Stomach (tissue), 9 donors: ENCODE results near the gene SSTR1. TPM values are rescaled to one million over a fixed set of nuclear protein-coding genes. Genes with fewer than 3 reads are reported as not detected.

Source experiments
- DNase-seq, 2 donors: peaks; one replicate each; pipeline versions ENCODE4 v3.0.0 to v3.0.0-alpha.2; 2013 to 2019
- H3K27ac ChIP-seq, 5 donors: fragments of 200-600 bp in 4 of 5; sonication (generic) in 4 of 5; one replicate each; pipeline ENCODE4 v1.5.1; 2013 to 2019; ENCODE audit warnings: mild to moderate bottlenecking in 1 of 5, moderate library complexity in 1 of 5
- H3K27me3 ChIP-seq, 3 donors: fragments of 200-600 bp; sonication (generic); one replicate each; pipeline ENCODE4 v1.5.1; 2017 to 2019; ENCODE audit warnings: mixed run types in 1 of 3
- H3K36me3 ChIP-seq, 4 donors: fragments of 200-600 bp; sonication (generic); 1 replicate in 3 of 4; 2 replicates in 1 of 4; pipeline ENCODE4 v1.5.1; 2016 to 2019
- H3K4me1 ChIP-seq, 4 donors: fragments of 200-600 bp; sonication (generic); one replicate each; pipeline ENCODE4 v1.5.1; 2016 to 2019
- H3K4me3 ChIP-seq, 4 donors: fragments of 200-600 bp; sonication (generic) in 3 of 4; one replicate each; pipeline ENCODE4 v1.5.1; 2016 to 2019; ENCODE audit warnings: mild to moderate bottlenecking in 1 of 4
- H3K9me3 ChIP-seq, 4 donors: fragments of 200-600 bp; sonication (generic); one replicate each; pipeline ENCODE4 v1.5.1; 2016 to 2019
- CTCF ChIP-seq, 7 experiments: fragments of 450-650 bp in 4 of 7; fragments of 200-600 bp in 3 of 7; sonication (generic) in 3 of 7; IDR thresholded peaks; one replicate each; pipeline ENCODE4 v1.5.1; 2016 to 2019; ENCODE audit warnings: antibody characterized with exemption in 7 of 7, control low read depth in 2 of 7, mild to moderate bottlenecking in 1 of 7
- EP300 ChIP-seq: sonication (generic); formaldehyde crosslinking; IDR thresholded peaks from one replicate; pipeline ENCODE4 v1.6.1; 2017; ENCODE audit warnings: antibody characterized with exemption
- POLR2A ChIP-seq, 4 donors: fragments of 450-650 bp; IDR thresholded peaks; one replicate each; pipeline ENCODE4 v1.6.1; 2016; ENCODE audit warnings: antibody characterized with exemption in 4 of 4, control low read depth in 2 of 4, mild to moderate bottlenecking in 1 of 4, moderate library complexity in 1 of 4
- POLR2AphosphoS5 ChIP-seq, 3 donors: sonication (generic); formaldehyde crosslinking; IDR thresholded peaks; one replicate each; pipeline ENCODE4 v1.6.1; 2016; ENCODE audit warnings: antibody characterized with exemption in 3 of 3
- WGBS, 5 donors: extraction: QIAGEN DNeasy Blood & Tissue Kit in 3 of 5; methylation state at CpG; one replicate each; pipeline versions ENCODE4 v1.1.5 to v1.1.7; 2013 to 2018; 5-methylcytosine and 5-hydroxymethylcytosine counted together
- intact Hi-C: fragments of 100-400 bp; cut with DNase I; formaldehyde crosslinking; loops from one replicate; pipeline ENCODE4 v1.15.1; 2023; ENCODE audit warnings: low total_unique reads
- polyA plus RNA-seq, 3 donors: library from polyadenylated mRNA; stranded (reverse); fragments of 200-250 nt; gene quantifications; one replicate each; pipeline ENCODE4 v1.2.3, GENCODE V29; 2013
- total RNA-seq, 5 donors: library from RNA; depleted of rRNA; stranded (reverse); fragments of >200 nt; gene quantifications; one replicate each; pipeline versions ENCODE4 v1.1.0 to v1.2.3, GENCODE V29; 2014 to 2016
- donor health status: healthy with polysubstance abuse.
- donor health status: Bipolar disorder and iron deficiency.
- donor health status: healthy.

The SSTR1 gene
- total and polyA plus RNA-seq, 8 donors = 1.1 to 26.1 (median 12.7) TPM

GRCh38 chr14:38199739-38200138 is 8.0 kb upstream of the SSTR1 start:
- H3K9me3 ChIP-seq = no peaks in the 10 kb centered on the region
- 57 to 78% (median 67%) methylated on average over 1 of the region's 1 CpG for WGBS, 5 donors
- no peak for DNase-seq
- H3K27ac ChIP-seq = peak overlapping the region in 1 of 5 donors; percentile 33
- intact Hi-C loops = no loop called here
- H3K36me3 ChIP-seq = no peaks in the 10 kb centered on the region
- no peak for TF ChIP-seq POLR2AphosphoS5 (IDR thresholded peaks at IDR 0.05)
- TF ChIP-seq POLR2A (IDR thresholded peaks at IDR 0.05) = no peak
- no peak for TF ChIP-seq CTCF (IDR thresholded peaks at IDR 0.05)
- no peak for TF ChIP-seq EP300
- no peak overlapping the region for H3K4me3 ChIP-seq
- no peaks in the 10 kb centered on the region for H3K27me3 ChIP-seq
- H3K4me1 ChIP-seq = no peaks in the 10 kb centered on the region

GRCh38 chr14:38201137-38201828 is 6.4 kb upstream of the SSTR1 start:
- peaks cover 0 to 5% (median 1%) of the 10 kb centered on the region in 4 donors for H3K9me3 ChIP-seq
- no peaks in the 10 kb centered on the region for H3K36me3 ChIP-seq
- no peak for DNase-seq
- H3K27ac ChIP-seq = no peak overlapping the region
- H3K27me3 ChIP-seq = no peaks in the 10 kb centered on the region
- TF ChIP-seq POLR2A (IDR thresholded peaks at IDR 0.05) (no peak), EP300 (no peak), CTCF (IDR thresholded peaks at IDR 0.05) (no peak), POLR2AphosphoS5 (IDR thresholded peaks at IDR 0.05) (no peak)
- H3K4me3 ChIP-seq = no peak overlapping the region
- WGBS, 5 donors = 82 to 88% (median 86%) methylated on average over 5 of the region's 5 CpGs
- intact Hi-C loops = no loop called here
- H3K4me1 ChIP-seq = no peaks in the 10 kb centered on the region

GRCh38 chr14:38202444-38203191 is 5.1 kb upstream of the SSTR1 start:
- peaks cover 0 to 8% (median 0%) of the 10 kb centered on the region in 3 donors for H3K27me3 ChIP-seq
- WGBS, 5 donors = 67 to 80% (median 75%) methylated on average over 5 of the region's 5 CpGs

GRCh38 chr14:38203929-38204718 is 3.6 kb upstream of the SSTR1 start:
- H3K27me3 ChIP-seq = peaks cover 0 to 23% (median 2%) of the 10 kb centered on the region in 3 donors
- H3K27ac ChIP-seq = no peak overlapping the region
- WGBS, 5 donors = 50 to 74% (median 67%) methylated on average over 2 of the region's 2 CpGs
- no peak overlapping the region for H3K4me3 ChIP-seq
- intact Hi-C loops = no loop called here
- no peak for DNase-seq
- H3K36me3 ChIP-seq = no peaks in the 10 kb centered on the region
- TF ChIP-seq EP300 = no peak
- no peak for TF ChIP-seq POLR2AphosphoS5 (IDR thresholded peaks at IDR 0.05)
- no peak for TF ChIP-seq CTCF (IDR thresholded peaks at IDR 0.05)
- TF ChIP-seq POLR2A (IDR thresholded peaks at IDR 0.05) = no peak
- H3K4me1 ChIP-seq = peaks cover 7 to 20% (median 15%) of the 10 kb centered on the region in 4 donors
- peaks cover 0 to 5% (median 1%) of the 10 kb centered on the region in 4 donors for H3K9me3 ChIP-seq

More at GRCh38 chr14:38202444-38203191, 5.1 kb upstream of the SSTR1 start:
- Histone ChIP-seq H3K4me1 (peaks cover 0 to 5% (median 2%) of the 10 kb centered on the region in 4 donors), H3K9me3 (peaks cover 0 to 5% (median 1%) of the 10 kb centered on the region in 4 donors), H3K36me3 (no peaks in the 10 kb centered on the region), H3K27ac (no peak overlapping the region), H3K4me3 (no peak overlapping the region)
- DNase-seq = no peak
- TF ChIP-seq POLR2AphosphoS5 (IDR thresholded peaks at IDR 0.05) (peak in 2 of 3 donors; percentile 39 to 67), POLR2A (IDR thresholded peaks at IDR 0.05) (no peak)
- intact Hi-C loops = no loop called here
